A549 (cell line): ENCODE measurements around the gene IRF4. TPM values are rescaled to one million over a fixed set of nuclear protein-coding genes. Genes with fewer than 3 reads are reported as not detected.

ENCODE experiments used
- ATAC-seq, 2 experiments: fragments of 200-7000 bp in 1 of 2; fragments of >200 bp in 1 of 2; cut with Nextera tagmentation in 1 of 2; cut with Tn5 transposase in 1 of 2; 3 replicates each; pipeline versions ENCODE4 v1.8.0 to v1.9.1; 2018 to 2020; ENCODE audit warnings: mild to moderate bottlenecking in 1 of 2, moderate library complexity in 1 of 2
- CTCF ChIA-PET: fragments of 300-600 bp; sonication (Branson Sonifier 250); formaldehyde crosslinking; extraction: SDS; loops from one replicate; lab custom pipeline; 2021; ENCODE audit warnings: antibody characterized with exemption, inconsistent platforms; lab: Yijun Ruan, JAX
- POLR2A ChIA-PET: fragments of 350-600 bp; formaldehyde crosslinking; extraction: SDS; loops from one replicate; lab custom pipeline; 2021; ENCODE audit warnings: antibody characterized with exemption, inconsistent platforms; lab: Yijun Ruan, JAX
- DNase-seq, 2 experiments: peaks; one replicate each; pipeline versions ENCODE4 v3.0.0 to v3.0.0-alpha.2; 2011 to 2016; ENCODE audit warnings: low read depth in 1 of 2, low spot score in 1 of 2
- FAIRE-seq: peaks from 2 replicates; lab custom pipeline; 2011; peaks lifted over from hg19 to GRCh38; lab: Jason Lieb, UNC
- H3K27ac ChIP-seq, 2 experiments: fragments of >200 bp; sonication (Bioruptor Twin); formaldehyde crosslinking; 3 replicates each; pipeline ENCODE4 v1.5.1; 2016 to 2017
- H3K4me1 ChIP-seq: fragments of >200 bp; sonication (Bioruptor Twin); formaldehyde crosslinking; 3 replicates; pipeline ENCODE4 v1.6.1; 2016
- H3K4me2 ChIP-seq: fragments of >200 bp; sonication (Bioruptor Twin); formaldehyde crosslinking; 3 replicates; pipeline ENCODE4 v1.6.1; 2016
- H3K4me3 ChIP-seq: fragments of >200 bp; sonication (Bioruptor Twin); formaldehyde crosslinking; 3 replicates; pipeline ENCODE4 v1.5.1; 2016
- H3K9me3 ChIP-seq: fragments of >200 bp; sonication (Bioruptor Twin); formaldehyde crosslinking; 3 replicates; pipeline ENCODE4 v1.6.1; 2016
- ATOH8 ChIP-seq: fragments of 250-450 bp; sonication (Bioruptor Pico); IDR thresholded peaks from 2 replicates; pipeline ENCODE4 v1.5.0; 2020; ENCODE audit warnings: low read depth, mild to moderate bottlenecking, moderate library complexity
- BHLHE40 ChIP-seq: IDR thresholded peaks from 2 replicates; pipeline ENCODE4 v1.6.1; 2012; ENCODE audit warnings: low read depth, low read length, inconsistent platforms
- CBX2 ChIP-seq: fragments of 200-600 bp; sonication (generic); IDR thresholded peaks from 2 replicates; pipeline ENCODE4 v1.6.1; 2016; ENCODE audit warnings: low read depth, mild to moderate bottlenecking, borderline replicate concordance
- CBX8 ChIP-seq: fragments of 200-600 bp; sonication (generic); IDR thresholded peaks from 2 replicates; pipeline ENCODE4 v1.6.1; 2016
- CHD2 ChIP-seq: fragments of 150-350 bp; IDR thresholded peaks from 2 replicates; pipeline ENCODE4 v1.6.1; 2014; ENCODE audit warnings: low read length; ENCODE audit not compliant: partially characterized antibody
- CHD4 ChIP-seq: fragments of 200-600 bp; sonication (generic); IDR thresholded peaks from 2 replicates; pipeline ENCODE4 v1.6.1; 2016; ENCODE audit warnings: antibody characterized with exemption, mild to moderate bottlenecking, borderline replicate concordance
- E2F6 ChIP-seq: IDR thresholded peaks from 2 replicates; pipeline ENCODE4 v1.6.1; 2012; ENCODE audit warnings: low read depth, borderline replicate concordance
- EHMT2 ChIP-seq: fragments of 200-600 bp; sonication (generic); IDR thresholded peaks from 2 replicates; pipeline ENCODE4 v1.6.1; 2016; ENCODE audit warnings: antibody characterized with exemption, low read depth, mild to moderate bottlenecking, moderate library complexity
- ESRRA ChIP-seq: fragments of 150-350 bp; IDR thresholded peaks from 2 replicates; pipeline ENCODE4 v1.6.1; 2014; ENCODE audit warnings: mild to moderate bottlenecking, low read length, borderline replicate concordance
- FOSB ChIP-seq: fragments of 250-450 bp; sonication (Bioruptor Pico); IDR thresholded peaks from 2 replicates; pipeline ENCODE4 v1.5.0; 2020; ENCODE audit warnings: mild to moderate bottlenecking, moderate library complexity
- FOSL2 ChIP-seq, 2 experiments: fragments of 450-650 bp in 1 of 2; fragments of >200 bp in 1 of 2; sonication (Bioruptor Twin) in 1 of 2; formaldehyde crosslinking; IDR thresholded peaks; 2 replicates each; pipeline versions ENCODE4 v1.5.0 to v1.6.1; 2016 to 2020; ENCODE audit warnings: mild to moderate bottlenecking in 1 of 2, moderate library complexity in 1 of 2
- FOXS1 ChIP-seq: fragments of 250-450 bp; sonication (Bioruptor Pico); IDR thresholded peaks from 2 replicates; pipeline ENCODE4 v1.5.0; 2020; ENCODE audit warnings: mild to moderate bottlenecking, moderate library complexity
- GATA3 ChIP-seq: IDR thresholded peaks from 2 replicates; pipeline ENCODE4 v1.6.1; 2012; ENCODE audit warnings: borderline replicate concordance
- HDAC2 ChIP-seq: fragments of 200-600 bp; sonication (generic); IDR thresholded peaks from 2 replicates; pipeline ENCODE4 v1.6.1; 2016
- HEYL ChIP-seq: fragments of 250-450 bp; sonication (Bioruptor Pico); IDR thresholded peaks from 2 replicates; pipeline ENCODE4 v1.8.0; 2021; ENCODE audit warnings: mild to moderate bottlenecking, moderate library complexity
- HOXA7 ChIP-seq: fragments of 250-450 bp; sonication (Bioruptor Pico); IDR thresholded peaks from 2 replicates; pipeline ENCODE4 v1.5.0; 2020; ENCODE audit warnings: mild to moderate bottlenecking, moderate library complexity
- HOXB13 ChIP-seq: fragments of 250-450 bp; sonication (Bioruptor Pico); IDR thresholded peaks from 2 replicates; pipeline ENCODE4 v1.5.0; 2020; ENCODE audit warnings: low read depth, mild to moderate bottlenecking, moderate library complexity
- HOXB5 ChIP-seq: fragments of 250-450 bp; sonication (Bioruptor Pico); IDR thresholded peaks from 2 replicates; pipeline ENCODE4 v1.5.0; 2020; ENCODE audit warnings: mild to moderate bottlenecking, moderate library complexity
- JUN ChIP-seq, 2 experiments: fragments of >200 bp; sonication (Bioruptor Twin); formaldehyde crosslinking; IDR thresholded peaks; 2 replicates in 1 of 2; 3 replicates in 1 of 2; pipeline ENCODE4 v1.6.1; 2016 to 2017
- JUNB ChIP-seq: fragments of >200 bp; sonication (Bioruptor Twin); formaldehyde crosslinking; IDR thresholded peaks from 2 replicates; pipeline ENCODE4 v1.6.1; 2016
- KDM1A ChIP-seq: fragments of 200-600 bp; sonication (generic); IDR thresholded peaks from 2 replicates; pipeline ENCODE4 v1.6.1; 2016; ENCODE audit warnings: low read depth, mild to moderate bottlenecking
- KDM5A ChIP-seq: fragments of 200-600 bp; sonication (generic); IDR thresholded peaks from 2 replicates; pipeline ENCODE4 v1.6.1; 2016; ENCODE audit warnings: antibody characterized with exemption, mild to moderate bottlenecking
- MAFK ChIP-seq: fragments of 450-650 bp; IDR thresholded peaks from 2 replicates; pipeline ENCODE4 v1.6.1; 2014; ENCODE audit not compliant: partially characterized antibody
- MAZ ChIP-seq: fragments of 150-350 bp; IDR thresholded peaks from 2 replicates; pipeline ENCODE4 v1.6.1; 2014; ENCODE audit warnings: antibody characterized with exemption, low read depth, low read length, borderline replicate concordance
- MYC ChIP-seq: IDR thresholded peaks from 2 replicates; pipeline ENCODE4 v1.6.1; 2012; ENCODE audit warnings: mild to moderate bottlenecking, inconsistent platforms, low read length, improper control_type of control experiment, borderline replicate concordance
- NFE2L2 ChIP-seq: fragments of 150-350 bp; conservative IDR thresholded peaks from 2 replicates; pipeline ENCODE4 v1.6.1; 2014; ENCODE audit warnings: low read length
- NPAS2 ChIP-seq: fragments of 250-450 bp; sonication (Bioruptor Pico); IDR thresholded peaks from 2 replicates; pipeline ENCODE4 v1.8.0; 2022; ENCODE audit warnings: mild to moderate bottlenecking, moderate library complexity, borderline replicate concordance
- PBX3 ChIP-seq: IDR thresholded peaks from 2 replicates; pipeline ENCODE4 v1.6.1; 2012
- POLR2A ChIP-seq: IDR thresholded peaks from 2 replicates; pipeline ENCODE4 v1.6.1; 2012; ENCODE audit warnings: mild to moderate bottlenecking, low read length
- POLR2AphosphoS2 ChIP-seq: conservative IDR thresholded peaks from 2 replicates; pipeline ENCODE4 v1.6.1; 2012; ENCODE audit warnings: low read length, improper control_type of control experiment, inconsistent platforms
- RAD21 ChIP-seq, 2 experiments: fragments of >200 bp in 1 of 2; sonication (Bioruptor Twin) in 1 of 2; formaldehyde crosslinking in 1 of 2; IDR thresholded peaks in 1 of 2; conservative IDR thresholded peaks in 1 of 2; 2 replicates in 1 of 2; 3 replicates in 1 of 2; pipeline ENCODE4 v1.6.1; 2012 to 2018; ENCODE audit warnings: inconsistent platforms in 1 of 2
- RARB ChIP-seq: fragments of 250-450 bp; sonication (Bioruptor Pico); IDR thresholded peaks from 2 replicates; pipeline ENCODE4 v1.8.0; 2021; ENCODE audit warnings: mild to moderate bottlenecking, moderate library complexity
- RCOR1 ChIP-seq: fragments of 150-350 bp; IDR thresholded peaks from 2 replicates; pipeline ENCODE4 v1.6.1; 2014; ENCODE audit warnings: antibody characterized with exemption, low read length, low read depth
- RFX5 ChIP-seq: fragments of 450-650 bp; IDR thresholded peaks from 2 replicates; pipeline ENCODE4 v1.7.1; 2014; ENCODE audit warnings: antibody characterized with exemption, mild to moderate bottlenecking, moderate library complexity
- RNF2 ChIP-seq: fragments of 200-600 bp; sonication (generic); IDR thresholded peaks from 2 replicates; pipeline ENCODE4 v1.6.1; 2016; ENCODE audit warnings: low read depth, mild to moderate bottlenecking, antibody characterized with exemption, moderate library complexity, borderline replicate concordance
- SREBF2 ChIP-seq: fragments of 450-650 bp; IDR thresholded peaks from 2 replicates; pipeline ENCODE4 v1.6.1; 2014; ENCODE audit warnings: mild to moderate bottlenecking, moderate library complexity
- ZC3H11A ChIP-seq: fragments of 450-650 bp; IDR thresholded peaks from 2 replicates; pipeline ENCODE4 v1.6.1; 2014; ENCODE audit warnings: antibody characterized with exemption, mild to moderate bottlenecking
- ZFP36 ChIP-seq: fragments of 450-650 bp; IDR thresholded peaks from 2 replicates; pipeline ENCODE4 v1.6.1; 2014; ENCODE audit warnings: borderline replicate concordance; ENCODE audit not compliant: partially characterized antibody
- ZNF302 ChIP-seq: fragments of 250-450 bp; sonication (Bioruptor Pico); IDR thresholded peaks from 2 replicates; pipeline ENCODE4 v1.9.0; 2021; ENCODE audit warnings: inconsistent platforms, mild to moderate bottlenecking, moderate library complexity
- WGBS: methylation state at CpG from one replicate; pipeline ENCODE4 v1.1.6; 2017; ENCODE audit errors: missing lambda C conversion rate; 5-methylcytosine and 5-hydroxymethylcytosine counted together
- polyA plus RNA-seq, 4 experiments: library from polyadenylated mRNA; depleted of rRNA in 3 of 4; stranded (reverse); fragments of >200 nt; fragmentation: RNase III in 1 of 4; extraction: RNeasy Plus Mini Kit Qiagen cat#74134 plus additional on column Dnase treatment in 1 of 4; gene quantifications; 2 replicates in 3 of 4; 3 replicates in 1 of 4; pipeline ENCODE4 v1.2.3, GENCODE V29; 2011 to 2017

The IRF4 gene
- polyA plus RNA-seq, 2 of the 4 experiments (the other 2 are of a cell fraction) = 0.03 TPM

- ATAC-seq (no peak), FAIRE-seq (no peak), DNase-seq (no peak)
- Histone ChIP-seq H3K27ac (peak overlapping the region; percentile 50 to 99; a peak in 3 of 6 replicates), H3K4me2 (no peak overlapping the region), H3K9me3 (peaks cover 8% of the 10 kb centered on the region), H3K4me1 (peaks cover 19% of the 10 kb centered on the region), H3K4me3 (no peak overlapping the region)
- CTCF ChIA-PET = no interaction called here
- 79% methylated on average over 7 of the region's 7 CpGs for WGBS
- TF ChIP-seq HDAC2 (no peak), MYC (no peak), CHD4 (no peak)
- POLR2A ChIA-PET = no interaction called here
Measured at GRCh38 chr6:421211-421610, 29.7 kb downstream of the IRF4 start.

GRCh38 chr6:422433-423054 is 31.0 kb downstream of the IRF4 start:
- Histone ChIP-seq H3K27ac (peak overlapping the region; percentile 97 to 99), H3K4me3 (no peak overlapping the region), H3K4me2 (peak overlapping the region; percentile 66), H3K4me1 (peaks cover 19% of the 10 kb centered on the region), H3K9me3 (peaks cover 8% of the 10 kb centered on the region)
- peak; percentile 99 to 100 for ATAC-seq
- ChIA-PET CTCF (interaction anchor here (0.6 kb wide), 1 partner anchor 454 kb away, joined by 3 read pairs; no protein-coding TSS in a partner anchor), POLR2A (interaction anchor here (0.6 to 0.7 kb wide), 4 partner anchors 11 to 985 kb away, joined by 3 to 4 read pairs (median 3); no protein-coding TSS in a partner anchor)
- FAIRE-seq = no peak
- peak; percentile 92 to 96 for DNase-seq
- whole genome bisulfite sequencing = under 1% methylated on average over 6 of the region's 6 CpGs
- TF ChIP-seq NPAS2 (CRISPR knock-in tag) = no peak
- TF ChIP-seq HOXB13 (CRISPR knock-in tag) = no peak
- TF ChIP-seq E2F6 = no peak
- no peak for TF ChIP-seq MAFK
- TF ChIP-seq HOXB5 (CRISPR knock-in tag) = no peak
- TF ChIP-seq RFX5 = no peak
- no peak for TF ChIP-seq CBX2
- TF ChIP-seq JUN (IDR thresholded peaks at IDR 0.05) = peak; percentile 32 to 42; a peak in 1 of 5 replicates
- no peak for TF ChIP-seq CBX8
- no peak for TF ChIP-seq HOXA7 (CRISPR knock-in tag)
- TF ChIP-seq MYC = no peak; the same call in 1 of the 2 replicates
- TF ChIP-seq PBX3 = no peak; the same call in 1 of the 2 replicates
- peak; percentile 71 for TF ChIP-seq JUNB
- no peak for TF ChIP-seq ZFP36
- no peak for TF ChIP-seq RCOR1
- no peak for TF ChIP-seq RARB
- no peak for TF ChIP-seq KDM1A
- TF ChIP-seq FOSL2 (IDR thresholded peaks at IDR 0.05) = peak; percentile 68; the same call in 1 of the 2 replicates
- peak; percentile 83 for TF ChIP-seq FOSL2 (CRISPR knock-in tag; IDR thresholded peaks at IDR 0.05)
- no peak for TF ChIP-seq POLR2AphosphoS2
- 0 out of 5 replicates have a peak, but pooled peaks of 1 of the 2 experiments have one; percentile 12 for TF ChIP-seq RAD21 (conservative IDR thresholded peaks at IDR 0.05 in 1 of 2, IDR thresholded peaks at IDR 0.05 in 1 of 2)
- TF ChIP-seq MAZ = no peak
- no peak for TF ChIP-seq ZC3H11A
- no peak for TF ChIP-seq HEYL
- TF ChIP-seq GATA3 = no peak
- TF ChIP-seq ATOH8 (CRISPR knock-in tag) = no peak
- no peak for TF ChIP-seq HDAC2
- TF ChIP-seq EHMT2 = no peak
- no peak for TF ChIP-seq FOXS1 (CRISPR knock-in tag)
- TF ChIP-seq KDM5A = no peak
- TF ChIP-seq CHD4 = no peak
- TF ChIP-seq ZNF302 (CRISPR knock-in tag) = no peak
- TF ChIP-seq POLR2A = no peak
- no peak for TF ChIP-seq FOSB (CRISPR knock-in tag)
- no peak for TF ChIP-seq SREBF2
- TF ChIP-seq BHLHE40 = no peak
- no peak for TF ChIP-seq CHD2
- TF ChIP-seq RNF2 = no peak
- TF ChIP-seq NFE2L2 = no peak
- TF ChIP-seq ESRRA = no peak
